GM19238 (cell line): ENCODE measurements around the gene MFSD2A.
"Not testable (repeated sequence)": the region's sequence is repeated elsewhere in the genome, so short reads cannot be mapped to it uniquely, and the experiment has no call there.

ENCODE experiments used
- DNase-seq: peaks from one replicate; pipeline ENCODE4 v3.0.0; 2011; ENCODE audit warnings: low spot score; ENCODE audit not compliant: insufficient read length

Gene MFSD2A

GRCh38 chr1:39940980-39941871 lies 13.7 kb upstream of the MFSD2A start:
- no peak for DNase-seq

- no peak for DNase-seq
Observed at GRCh38 chr1:39943471-39944290, 11.3 kb upstream of the MFSD2A start.

GRCh38 chr1:39944410-39945112 lies 10.4 kb upstream of the MFSD2A start:
- DNase-seq, result no peak

GRCh38 chr1:39946216-39946615 lies 8.7 kb upstream of the MFSD2A start:
- no peak for DNase-seq

DNA sequence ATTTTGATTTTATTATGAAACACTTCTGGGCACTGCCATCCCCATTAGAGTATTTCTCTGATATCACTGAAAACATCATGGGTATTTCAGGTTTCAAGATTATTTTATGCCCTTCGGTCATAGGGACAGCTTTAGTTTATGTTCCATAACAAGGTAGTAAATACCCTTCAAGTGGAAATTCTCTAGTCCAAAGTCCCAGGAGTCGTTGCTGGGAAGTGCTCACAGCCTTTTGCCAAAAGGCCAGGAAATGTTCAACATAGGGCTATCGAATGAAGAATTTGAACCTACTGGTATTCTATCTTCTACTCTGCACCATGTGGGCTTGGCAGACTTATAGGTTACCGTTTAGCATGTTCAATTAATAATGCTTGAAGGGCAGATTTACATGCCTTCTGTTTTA lies 7.7 kb upstream of the MFSD2A start:
- DNase-seq, result no peak

GRCh38 chr1:39949891-39950290 lies 5.1 kb upstream of the MFSD2A start:
- DNase-seq, result no peak

DNA sequence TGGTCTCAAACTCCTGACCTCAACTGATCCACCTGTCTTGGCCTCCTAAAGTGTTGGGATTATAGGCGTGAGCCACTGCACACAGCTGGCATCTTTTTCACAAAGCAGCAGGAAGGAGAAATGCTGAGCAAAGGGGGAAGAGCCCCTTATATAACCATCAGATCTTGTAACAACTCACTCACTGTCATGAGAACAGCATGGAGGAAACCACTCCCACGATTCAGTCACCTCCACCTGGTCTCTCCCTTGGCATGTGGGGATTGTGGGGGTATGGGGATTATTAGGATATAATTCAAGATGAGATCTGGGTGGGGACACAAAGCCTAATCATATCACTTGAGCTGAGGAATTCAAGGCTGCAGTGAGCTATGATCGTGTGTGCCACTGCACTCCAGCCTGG lies 3.0 kb upstream of the MFSD2A start:
- DNase-seq, result no peak

GRCh38 chr1:39952359-39953110 lies 2.4 kb upstream of the MFSD2A start:
- no peak for DNase-seq

- DNase-seq, result no peak
Observed at GRCh38 chr1:39954324-39954869, 548 bp upstream of the MFSD2A start.

DNA sequence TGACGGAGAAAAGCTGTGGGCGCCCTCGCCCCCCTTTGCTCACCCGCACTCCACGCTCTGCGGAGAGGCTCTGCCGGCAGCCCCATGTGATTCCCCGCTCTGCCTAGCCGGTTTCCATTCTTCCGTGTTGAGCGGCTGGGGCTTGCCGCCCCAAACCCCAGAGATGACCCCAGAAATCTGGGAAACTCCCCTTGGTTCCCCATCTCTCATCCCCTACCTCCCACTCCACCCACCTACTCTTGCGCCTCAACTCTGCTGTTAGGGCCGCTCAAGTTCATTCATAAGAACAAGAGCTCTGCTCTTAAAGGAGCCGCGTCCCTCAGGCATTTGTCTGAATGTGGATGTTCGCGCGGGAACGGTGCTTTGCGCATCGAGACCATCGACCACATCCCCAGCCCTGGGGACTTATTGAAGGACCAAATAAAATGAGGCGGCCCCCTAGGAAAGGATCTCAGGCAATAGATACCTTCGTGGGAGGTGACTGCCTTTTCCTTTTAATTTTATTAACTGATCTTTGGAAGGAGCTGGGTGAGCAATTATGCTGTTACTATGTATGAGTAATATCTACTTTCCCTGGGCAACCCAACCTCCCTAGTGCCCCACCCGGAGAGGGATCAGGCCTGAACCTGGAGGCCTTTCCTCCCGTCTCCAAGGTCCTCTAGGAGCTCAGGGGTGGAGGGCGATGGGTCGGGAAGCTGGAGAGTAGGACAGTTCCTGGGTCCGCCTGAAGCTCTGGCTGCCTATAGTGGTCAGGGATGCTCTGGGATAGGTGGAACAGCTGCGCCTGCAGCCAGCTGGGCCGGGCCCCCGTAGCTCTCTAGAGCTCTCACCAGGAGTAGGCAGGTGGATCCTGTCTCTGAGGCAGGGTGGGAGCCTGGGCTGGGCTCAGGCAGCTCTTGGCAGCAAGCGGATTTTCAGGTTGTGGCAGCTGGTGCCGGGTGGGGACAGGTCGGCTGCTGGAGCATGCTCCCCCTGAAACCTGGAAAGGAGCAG lies 898 bp downstream of the MFSD2A start:
- DNase-seq, result peak; percentile 44

GRCh38 chr1:39957299-39958015 lies 2.5 kb downstream of the MFSD2A start:
- DNase-seq, result no peak

DNA sequence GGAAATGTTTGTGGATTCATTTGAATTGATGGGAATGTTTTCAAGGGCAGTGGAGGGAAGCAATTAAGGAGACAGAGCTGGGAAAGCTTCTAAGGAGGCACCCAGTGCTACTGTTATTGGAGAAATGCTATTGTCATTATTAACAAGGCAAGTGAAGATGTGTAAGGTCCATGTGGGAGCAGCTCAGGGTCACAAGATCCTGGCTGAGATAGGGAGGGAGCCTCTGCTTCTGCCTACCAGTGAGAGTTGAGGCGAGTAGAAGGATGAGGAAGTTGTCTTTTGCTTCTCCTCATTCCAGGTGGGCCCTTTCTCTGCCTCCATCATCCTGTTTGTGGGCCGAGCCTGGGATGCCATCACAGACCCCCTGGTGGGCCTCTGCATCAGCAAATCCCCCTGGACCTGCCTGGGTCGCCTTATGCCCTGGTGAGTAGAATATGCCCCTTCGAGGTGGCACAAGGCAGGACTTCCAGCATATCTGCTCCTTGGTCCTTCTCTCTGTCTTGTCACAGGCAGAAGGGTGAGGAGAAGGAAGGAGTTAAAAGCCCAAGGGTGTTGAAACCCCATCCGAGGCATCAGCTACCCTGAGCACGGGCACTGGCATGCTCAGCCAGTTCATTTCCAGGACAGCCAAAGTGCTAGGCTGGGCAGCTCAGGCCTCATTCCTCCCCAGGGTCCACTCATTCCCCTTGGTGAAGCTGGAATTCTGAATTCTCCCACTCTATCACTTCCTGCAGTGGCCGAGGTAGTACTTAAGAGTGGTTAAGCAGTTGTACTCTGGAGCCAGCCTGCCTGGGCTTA lies 3.7 kb downstream of the MFSD2A start:
- DNase-seq, result no peak

DNA sequence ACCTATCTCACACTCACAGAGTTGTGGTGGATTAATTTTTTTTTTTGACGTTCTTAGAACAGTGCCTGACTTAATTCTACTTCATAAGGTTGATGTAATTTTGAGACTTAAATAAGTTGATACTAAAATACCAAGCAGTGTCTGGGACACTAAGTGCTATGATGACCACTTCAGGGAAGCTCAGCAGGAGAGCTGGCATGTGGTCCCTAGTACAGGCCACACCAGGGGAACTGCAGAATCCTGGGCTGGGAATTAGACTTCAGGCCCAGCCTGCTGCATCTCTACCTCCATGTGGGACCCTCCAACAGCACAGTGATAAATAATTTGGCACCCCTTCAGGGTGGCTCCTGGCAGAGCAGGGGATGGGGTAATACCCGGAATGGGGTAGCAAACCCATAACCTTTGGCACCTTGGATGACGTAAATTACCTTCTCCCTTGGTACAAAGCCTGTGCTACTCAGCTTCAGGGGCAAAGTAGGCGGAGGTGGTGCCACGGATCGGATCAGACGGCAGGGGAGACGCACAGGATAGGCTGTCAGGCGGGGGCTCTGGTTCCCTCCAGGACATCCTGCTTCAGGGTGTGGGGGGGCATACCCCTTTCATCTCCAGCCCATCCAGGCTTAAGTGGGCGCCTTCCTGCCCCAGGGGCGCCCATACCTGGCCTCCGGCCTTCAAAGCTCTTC lies 4.8 kb downstream of the MFSD2A start:
- DNase-seq, result no peak

DNA sequence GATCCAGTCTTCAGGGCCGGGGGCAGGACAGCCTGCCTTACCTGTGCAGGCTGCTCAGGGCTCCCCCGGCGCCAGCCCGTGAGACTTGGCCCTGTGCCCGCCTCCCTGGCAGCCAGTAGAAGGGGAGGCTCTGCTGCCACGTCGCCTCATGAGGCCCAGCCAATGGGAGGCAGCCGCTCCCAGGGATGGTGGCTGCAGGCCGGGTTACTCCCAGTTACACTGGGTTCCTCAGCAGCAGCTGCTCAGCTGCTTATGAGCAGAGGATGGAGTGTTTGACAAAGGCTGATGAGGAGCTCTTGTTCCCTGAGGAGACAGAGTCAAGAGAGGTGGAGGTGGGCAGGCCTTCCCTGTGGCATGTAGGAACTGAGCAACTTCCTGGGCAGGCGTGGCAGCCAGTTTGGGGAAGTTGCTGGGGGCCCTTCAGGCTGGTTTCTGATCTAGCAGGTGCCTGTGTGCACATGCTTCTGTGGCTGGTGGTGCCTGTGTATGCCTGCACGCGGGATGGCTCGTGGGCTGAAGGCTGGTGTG lies 5.5 kb downstream of the MFSD2A start:
- peak; percentile 45 for DNase-seq

DNA sequence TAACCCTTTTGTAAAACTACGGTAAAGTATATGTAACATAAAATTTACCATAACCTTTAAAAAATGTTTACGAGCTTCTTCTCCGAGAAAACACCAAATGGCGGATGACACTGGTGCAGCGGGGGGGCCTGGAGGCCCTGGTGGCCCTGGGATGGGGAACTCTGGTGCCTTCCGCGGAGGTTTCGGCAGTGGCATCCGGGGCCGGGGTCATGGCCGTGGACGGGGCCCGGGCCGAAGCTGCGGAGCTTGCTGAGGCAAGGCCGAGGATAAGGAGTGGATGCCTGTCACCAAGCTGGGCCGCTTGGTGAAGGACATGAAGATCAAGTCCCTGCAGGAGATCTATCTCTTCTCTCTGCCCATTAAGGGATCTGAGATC lies 7.5 kb downstream of the MFSD2A start:
- DNase-seq, result no peak

GRCh38 chr1:39962964-39963363 lies 8.0 kb downstream of the MFSD2A start:
- not testable (repeated sequence) for DNase-seq

- no peak for DNase-seq
Observed at GRCh38 chr1:39964552-39964951, 9.6 kb downstream of the MFSD2A start.
